Body of pancreas (tissue), 4 donors: ENCODE measurements around the gene CELSR3.

Experiments
- POLR2A ChIP-seq, 3 donors: fragments of 450-650 bp; IDR thresholded peaks; one replicate each; pipeline ENCODE4 v1.6.1; 2016; ENCODE audit warnings: antibody characterized with exemption in 3 of 3, mild to moderate bottlenecking in 2 of 3
- TF ChIP-seq, protein P1 (sequence below), 7 experiments: fragments of 450-650 bp in 4 of 7; fragments of 200-600 bp in 3 of 7; sonication (generic) in 3 of 7; IDR thresholded peaks; one replicate each; pipeline ENCODE4 v1.5.1; 2016 to 2019; ENCODE audit warnings: antibody characterized with exemption in 7 of 7

- TF ChIP-seq, protein P1, sequence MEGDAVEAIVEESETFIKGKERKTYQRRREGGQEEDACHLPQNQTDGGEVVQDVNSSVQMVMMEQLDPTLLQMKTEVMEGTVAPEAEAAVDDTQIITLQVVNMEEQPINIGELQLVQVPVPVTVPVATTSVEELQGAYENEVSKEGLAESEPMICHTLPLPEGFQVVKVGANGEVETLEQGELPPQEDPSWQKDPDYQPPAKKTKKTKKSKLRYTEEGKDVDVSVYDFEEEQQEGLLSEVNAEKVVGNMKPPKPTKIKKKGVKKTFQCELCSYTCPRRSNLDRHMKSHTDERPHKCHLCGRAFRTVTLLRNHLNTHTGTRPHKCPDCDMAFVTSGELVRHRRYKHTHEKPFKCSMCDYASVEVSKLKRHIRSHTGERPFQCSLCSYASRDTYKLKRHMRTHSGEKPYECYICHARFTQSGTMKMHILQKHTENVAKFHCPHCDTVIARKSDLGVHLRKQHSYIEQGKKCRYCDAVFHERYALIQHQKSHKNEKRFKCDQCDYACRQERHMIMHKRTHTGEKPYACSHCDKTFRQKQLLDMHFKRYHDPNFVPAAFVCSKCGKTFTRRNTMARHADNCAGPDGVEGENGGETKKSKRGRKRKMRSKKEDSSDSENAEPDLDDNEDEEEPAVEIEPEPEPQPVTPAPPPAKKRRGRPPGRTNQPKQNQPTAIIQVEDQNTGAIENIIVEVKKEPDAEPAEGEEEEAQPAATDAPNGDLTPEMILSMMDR (IDR thresholded peaks at IDR 0.05): no peak
- TF ChIP-seq POLR2A (IDR thresholded peaks at IDR 0.05): no peak
Observed at GRCh38 chr3:48678056-48678455, 15.4 kb upstream of the CELSR3 start.
